Endothelial cell (in vitro differentiated cells): ENCODE measurements around the gene MRPL48. TPM values are rescaled to one million over a fixed set of nuclear protein-coding genes. Genes with fewer than 3 reads are reported as not detected.

ENCODE experiments used
- DNase-seq: peaks from one replicate; pipeline ENCODE4 v3.0.0; 2021; ENCODE audit warnings: low spot score
- H3K27ac Mint-ChIP-seq: one replicate; pipeline ENCODE4 v1.8.0; 2021; ENCODE audit warnings: mixed read lengths, inconsistent platforms; ENCODE audit not compliant: unreplicated experiment
- H3K27me3 Mint-ChIP-seq: one replicate; pipeline ENCODE4 v1.8.0; 2021; ENCODE audit warnings: mild to moderate bottlenecking, moderate library complexity, mixed read lengths, inconsistent platforms; ENCODE audit not compliant: unreplicated experiment
- H3K36me3 Mint-ChIP-seq: one replicate; pipeline ENCODE4 v1.8.0; 2021; ENCODE audit warnings: mild to moderate bottlenecking, low read depth, mixed read lengths, inconsistent platforms; ENCODE audit not compliant: unreplicated experiment
- H3K4me1 Mint-ChIP-seq: one replicate; pipeline ENCODE4 v1.8.0; 2021; ENCODE audit warnings: mild to moderate bottlenecking, mixed read lengths, inconsistent platforms; ENCODE audit not compliant: unreplicated experiment
- H3K4me3 Mint-ChIP-seq: one replicate; pipeline ENCODE4 v1.8.0; 2021; ENCODE audit warnings: mild to moderate bottlenecking, mixed read lengths, inconsistent platforms; ENCODE audit not compliant: unreplicated experiment
- H3K9me3 Mint-ChIP-seq: one replicate; pipeline ENCODE4 v1.8.0; 2021; ENCODE audit warnings: mixed read lengths, inconsistent platforms; ENCODE audit not compliant: unreplicated experiment
- CTCF ChIP-seq: fragments of 200-600 bp; sonication (generic); IDR thresholded peaks from one replicate; pipeline ENCODE4 v1.5.0; 2021; ENCODE audit warnings: antibody characterized with exemption; ENCODE audit not compliant: unreplicated experiment
- total RNA-seq: library from RNA; stranded (reverse); fragmentation: NEBNext Ultra II Directional; extraction: Animal tissue kit (Norgen Biotek cat#: 25700); gene quantifications from one replicate; pipeline ENCODE4 v1.2.1, GENCODE V29; 2021; ENCODE audit not compliant: unreplicated experiment

The MRPL48 gene
- total RNA-seq, 1 donor from 2014 or later = 21.7 TPM

- DNase-seq = no peak
- Mint-ChIP-seq H3K9me3 (no peaks in the 10 kb centered on the region), H3K4me1 (no peaks in the 10 kb centered on the region), H3K27me3 (no peaks in the 10 kb centered on the region), H3K27ac (peak overlapping the region; percentile 44), H3K36me3 (peaks cover 8% of the 10 kb centered on the region), H3K4me3 (no peak overlapping the region)
- TF ChIP-seq CTCF = no peak
Measured at GRCh38 chr11:73818846-73819245, 31.2 kb downstream of the MRPL48 start.

GRCh38 chr11:73830261-73830660 is 42.6 kb downstream of the MRPL48 start:
- Mint-ChIP-seq H3K27ac (no peak overlapping the region), H3K9me3 (no peaks in the 10 kb centered on the region)

GRCh38 chr11:73833067-73833466 is 45.4 kb downstream of the MRPL48 start:
- Mint-ChIP-seq H3K36me3 (peaks cover 4% of the 10 kb centered on the region), H3K27me3 (peaks cover 1% of the 10 kb centered on the region), H3K27ac (no peak overlapping the region), H3K4me1 (peaks cover 3% of the 10 kb centered on the region), H3K4me3 (no peak overlapping the region), H3K9me3 (no peaks in the 10 kb centered on the region)
- no peak for DNase-seq
- no peak for TF ChIP-seq CTCF

More at GRCh38 chr11:73830261-73830660, 42.6 kb downstream of the MRPL48 start:
- Mint-ChIP-seq H3K4me1 (peaks cover 3% of the 10 kb centered on the region), H3K4me3 (no peak overlapping the region), H3K36me3 (peaks cover 8% of the 10 kb centered on the region), H3K27me3 (peaks cover 1% of the 10 kb centered on the region)
- TF ChIP-seq CTCF = no peak
- no peak for DNase-seq

- no peaks in the 10 kb centered on the region for H3K9me3 Mint-ChIP-seq
- no peak for DNase-seq
- TF ChIP-seq CTCF = no peak
- no peak overlapping the region for H3K4me3 Mint-ChIP-seq
- H3K27ac Mint-ChIP-seq = no peak overlapping the region
- H3K36me3 Mint-ChIP-seq = no peaks in the 10 kb centered on the region
- H3K4me1 Mint-ChIP-seq = peaks cover 3% of the 10 kb centered on the region
- H3K27me3 Mint-ChIP-seq = no peaks in the 10 kb centered on the region
Measured at GRCh38 chr11:73838443-73839122, 50.9 kb downstream of the MRPL48 start.

GRCh38 chr11:73839123-73839457 is 51.4 kb downstream of the MRPL48 start:
- Mint-ChIP-seq H3K4me1 (peaks cover 2% of the 10 kb centered on the region), H3K27ac (no peak overlapping the region), H3K27me3 (no peaks in the 10 kb centered on the region), H3K36me3 (no peaks in the 10 kb centered on the region), H3K4me3 (no peak overlapping the region), H3K9me3 (no peaks in the 10 kb centered on the region)
- no peak for TF ChIP-seq CTCF
- no peak for DNase-seq
